Effector CD4-positive, alpha-beta T cell (primary cell): ENCODE data around the gene CT47C1. TPM values are rescaled to one million over a fixed set of nuclear protein-coding genes. Genes with fewer than 3 reads are reported as not detected.
"Not testable (repeated sequence)": the region's sequence is repeated elsewhere in the genome, so short reads cannot be mapped to it uniquely, and the experiment has no call there.

Experiments used
- DNase-seq: peaks from one replicate; pipeline ENCODE4 v3.0.0-alpha.2; 2020
- total RNA-seq: gene quantifications from one replicate; lab custom pipeline; 2026; lab: John Stamatoyannopoulos, UW

The CT47C1 gene
- not detected for total RNA-seq

GRCh38 chrX:119072744-119073143, at the start of gene CT47C1:
TSS of gene CT47C1 (plus strand) at chrX:119072993. CDS start at chrX:119073226, 233 bp downstream.
- no peak for DNase-seq

GRCh38 chrX:119025900-119026299, 46.9 kb upstream of the CT47C1 start:
- DNase-seq: no peak

GRCh38 chrX:119026344-119026743, 46.4 kb upstream of the CT47C1 start:
- not testable (repeated sequence) for DNase-seq

GRCh38 chrX:119027960-119028732, 44.6 kb upstream of the CT47C1 start:
- not testable (repeated sequence) for DNase-seq

GRCh38 chrX:119028733-119029330, 44.0 kb upstream of the CT47C1 start:
- DNase-seq: no peak

- DNase-seq: not testable (repeated sequence)
These were observed 43.1 kb upstream of the CT47C1 start for GRCh38 chrX:119029656-119030055.

- DNase-seq: no peak
These were observed 41.8 kb upstream of the CT47C1 start for GRCh38 chrX:119030990-119031389.

GRCh38 chrX:119036107-119037029, 36.4 kb upstream of the CT47C1 start:
- DNase-seq: no peak

GRCh38 chrX:119040432-119040831, 32.4 kb upstream of the CT47C1 start:
- no peak for DNase-seq

GRCh38 chrX:119041175-119041574, 31.6 kb upstream of the CT47C1 start:
- no peak for DNase-seq

- DNase-seq: no peak
These were observed 30.8 kb upstream of the CT47C1 start for GRCh38 chrX:119042040-119042439.

GRCh38 chrX:119042996-119043395, 29.8 kb upstream of the CT47C1 start:
- DNase-seq: no peak

- DNase-seq: no peak
These were observed 26.9 kb upstream of the CT47C1 start for GRCh38 chrX:119045884-119046283.

GRCh38 chrX:119055687-119056086, 17.1 kb upstream of the CT47C1 start:
- no peak for DNase-seq

GRCh38 chrX:119062750-119063374, 9.9 kb upstream of the CT47C1 start:
- no peak for DNase-seq

GRCh38 chrX:119063428-119063827, 9.4 kb upstream of the CT47C1 start:
- no peak for DNase-seq

- DNase-seq: no peak
These were observed 5.6 kb upstream of the CT47C1 start for GRCh38 chrX:119067023-119067739.

GRCh38 chrX:119069128-119069527, 3.7 kb upstream of the CT47C1 start:
- DNase-seq: no peak

GRCh38 chrX:119069762-119070161, 3.0 kb upstream of the CT47C1 start:
- DNase-seq: no peak

GRCh38 chrX:119071381-119071780, 1.4 kb upstream of the CT47C1 start:
- DNase-seq: no peak

- DNase-seq: no peak
These were observed 560 bp downstream of the CT47C1 start for GRCh38 chrX:119073200-119073905.
